HCEC 1CT (cell line): Measurements from ENCODE around the gene ADGRG3.
A peak's percentile ranks its signal among the peaks of the same experiment; 100 is the strongest.
"Not testable (repeated sequence)": the region's sequence is repeated elsewhere in the genome, so short reads cannot be mapped to it uniquely, and the experiment has no call there.

Experiments
- DNase-seq: peaks from one replicate; pipeline ENCODE4 v3.0.0-alpha.2; 2017

The ADGRG3 gene

GRCh38 chr16:57724531-57724930 is 56.4 kb downstream of the ADGRG3 start:
- DNase-seq, result no peak

GRCh38 chr16:57725151-57725550 is 57.0 kb downstream of the ADGRG3 start:
- DNase-seq, result no peak

GRCh38 chr16:57725554-57725953 is 57.4 kb downstream of the ADGRG3 start:
- DNase-seq, result no peak

GRCh38 chr16:57725976-57726375 is 57.9 kb downstream of the ADGRG3 start:
- DNase-seq, result no peak

- DNase-seq, result no peak
Measured at GRCh38 chr16:57726433-57726947, 58.4 kb downstream of the ADGRG3 start.

- DNase-seq, result no peak
Measured at GRCh38 chr16:57727610-57728009, 59.5 kb downstream of the ADGRG3 start.

GRCh38 chr16:57728336-57729181 is 60.5 kb downstream of the ADGRG3 start:
- DNase-seq, result no peak

GRCh38 chr16:57729182-57729484 is 61.0 kb downstream of the ADGRG3 start:
- DNase-seq, result no peak

- not testable (repeated sequence) for DNase-seq
Measured at GRCh38 chr16:57729852-57730251, 61.7 kb downstream of the ADGRG3 start.

- no peak for DNase-seq
Measured at GRCh38 chr16:57730771-57731730, 62.9 kb downstream of the ADGRG3 start.

- DNase-seq, result peak; percentile 66
Measured at GRCh38 chr16:57732037-57732436, 63.9 kb downstream of the ADGRG3 start.

- no peak for DNase-seq
Measured at GRCh38 chr16:57732714-57733113, 64.6 kb downstream of the ADGRG3 start.

- DNase-seq, result no peak
Measured at GRCh38 chr16:57734308-57734924, 66.3 kb downstream of the ADGRG3 start.

- DNase-seq, result peak; percentile 100
Measured at GRCh38 chr16:57734925-57735754, 67.0 kb downstream of the ADGRG3 start.

- peak; percentile 15 for DNase-seq
Measured at GRCh38 chr16:57735755-57736418, 67.8 kb downstream of the ADGRG3 start, which contains the start of gene KATNB1. KATNB1 (plus strand) TSS chr16:57735770; CDS start chr16:57737244, 1,474 bp downstream.

- peak; percentile 76 for DNase-seq
Measured at GRCh38 chr16:57736419-57737351, 68.6 kb downstream of the ADGRG3 start.

GRCh38 chr16:57738844-57739243 is 70.7 kb downstream of the ADGRG3 start:
- no peak for DNase-seq
